Stimulated activated CD4-positive, alpha-beta T cell treated with anti-CD3 and anti-CD28 coated beads, Interleukin-2, amount 100 ng/mL, for 48 hours (primary cell): ENCODE measurements around the gene ST6GALNAC4.

Experiments used
- DNase-seq, 2 donors: peaks; one replicate each; pipeline ENCODE4 v3.0.0-alpha.2; 2020

Gene ST6GALNAC4

GRCh38 chr9:127928676-127929624 lies 12.1 kb upstream of the ST6GALNAC4 start:
- DNase-seq, result no peak

- DNase-seq, result no peak
These were observed 11.3 kb upstream of the ST6GALNAC4 start for GRCh38 chr9:127927988-127928675.

GRCh38 chr9:127927201-127927987 lies 10.6 kb upstream of the ST6GALNAC4 start:
- DNase-seq, result peak; percentile 52 to 65

- DNase-seq, result no peak
These were observed 10.0 kb upstream of the ST6GALNAC4 start for GRCh38 chr9:127926906-127927200.

GRCh38 chr9:127925959-127926905 lies 9.4 kb upstream of the ST6GALNAC4 start:
- no peak for DNase-seq

- no peak for DNase-seq
These were observed 8.0 kb upstream of the ST6GALNAC4 start for GRCh38 chr9:127924736-127925444.

- DNase-seq, result no peak
These were observed 6.9 kb upstream of the ST6GALNAC4 start for GRCh38 chr9:127923771-127924170.

- no peak for DNase-seq
These were observed 6.2 kb upstream of the ST6GALNAC4 start for GRCh38 chr9:127923046-127923445.

- DNase-seq, result peak; percentile 86
These were observed 4.8 kb upstream of the ST6GALNAC4 start for GRCh38 chr9:127921557-127922120.

GRCh38 chr9:127920794-127921193 lies 4.0 kb upstream of the ST6GALNAC4 start:
- no peak for DNase-seq

GRCh38 chr9:127919253-127919815 lies 2.5 kb upstream of the ST6GALNAC4 start:
- no peak for DNase-seq

- DNase-seq, result no peak
These were observed 1.6 kb upstream of the ST6GALNAC4 start for GRCh38 chr9:127918183-127919107.

GRCh38 chr9:127917603-127918002 lies 762 bp upstream of the ST6GALNAC4 start:
- no peak for DNase-seq

- DNase-seq, result no peak
These were observed 781 bp downstream of the ST6GALNAC4 start for GRCh38 chr9:127915801-127916719.

- DNase-seq, result no peak
These were observed 1.5 kb downstream of the ST6GALNAC4 start for GRCh38 chr9:127915325-127915752.

- DNase-seq, result no peak
These were observed 3.2 kb downstream of the ST6GALNAC4 start for GRCh38 chr9:127913682-127914081.

- no peak for DNase-seq
These were observed 4.0 kb downstream of the ST6GALNAC4 start for GRCh38 chr9:127912882-127913281.

GRCh38 chr9:127912296-127912695 lies 4.5 kb downstream of the ST6GALNAC4 start:
- no peak for DNase-seq
